Measurements from ENCODE around the gene PTTG2.
"Not testable (repeated sequence)": the region's sequence is repeated elsewhere in the genome, so short reads cannot be mapped to it uniquely, and the experiment has no call there.

Gene PTTG2

GRCh38 chr4:37973441-37973840 lies 13.2 kb downstream of the PTTG2 start:
- no peak overlapping the region for H3K4me3 Mint-ChIP-seq
- no peak overlapping the region for H3K27ac Mint-ChIP-seq
- peaks cover 5% of the 10 kb centered on the region for H3K36me3 Mint-ChIP-seq
- H3K4me1 Mint-ChIP-seq (ENCODE audit: low read depth): peaks cover 22% of the 10 kb centered on the region
- no peaks in the 10 kb centered on the region for H3K27me3 Mint-ChIP-seq
- no peaks in the 10 kb centered on the region for H3K9me3 Mint-ChIP-seq (ENCODE audit: low read depth)

- H3K36me3 Mint-ChIP-seq; H3K27ac Mint-ChIP-seq; H3K4me3 Mint-ChIP-seq; H3K9me3 Mint-ChIP-seq (ENCODE audit: low read depth); H3K27me3 Mint-ChIP-seq: not testable (repeated sequence)
- H3K4me1 Mint-ChIP-seq (ENCODE audit: low read depth): peaks cover 29% of the 10 kb centered on the region
Observed at GRCh38 chr4:37975321-37975822, 15.2 kb downstream of the PTTG2 start.

- peak overlapping the region; percentile 78 for H3K4me3 Mint-ChIP-seq
- H3K9me3 Mint-ChIP-seq (ENCODE audit: low read depth): no peaks in the 10 kb centered on the region
- peaks cover 28% of the 10 kb centered on the region for H3K4me1 Mint-ChIP-seq (ENCODE audit: low read depth)
- H3K36me3 Mint-ChIP-seq: no peaks in the 10 kb centered on the region
- H3K27ac Mint-ChIP-seq: peak overlapping the region; percentile 76
- no peaks in the 10 kb centered on the region for H3K27me3 Mint-ChIP-seq
Observed at GRCh38 chr4:37976507-37976906, 16.3 kb downstream of the PTTG2 start.

DNA sequence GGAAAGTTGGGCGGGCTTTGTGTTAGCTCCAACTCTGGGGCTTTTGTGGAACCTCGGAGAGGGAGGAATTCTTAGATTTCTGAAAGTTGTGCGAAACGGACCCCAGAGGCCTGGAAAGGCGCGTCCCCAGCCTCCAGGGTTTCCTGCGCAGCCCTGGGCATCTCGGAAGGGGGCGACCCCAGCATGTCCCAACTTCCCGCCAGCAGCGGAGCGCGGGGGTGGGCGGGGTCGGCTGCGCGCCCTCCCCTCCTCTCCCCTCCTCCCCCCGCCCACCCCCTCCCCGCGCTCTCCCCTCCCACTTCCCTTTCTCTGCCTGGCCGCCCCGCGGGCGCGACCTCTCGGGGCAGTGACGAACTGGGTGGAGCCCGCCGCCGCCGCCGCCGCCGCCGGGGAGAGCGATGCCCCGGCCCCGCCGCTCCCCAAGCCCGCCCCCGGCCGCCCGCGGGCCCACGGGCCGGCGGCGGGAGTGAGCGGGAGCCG lies 16.8 kb downstream of the PTTG2 start:
- Mint-ChIP-seq H3K27ac (peak overlapping the region; percentile 76), H3K4me1 (ENCODE audit: low read depth) (peaks cover 33% of the 10 kb centered on the region), H3K36me3 (no peaks in the 10 kb centered on the region), H3K9me3 (ENCODE audit: low read depth) (no peaks in the 10 kb centered on the region), H3K4me3 (peak overlapping the region; percentile 78), H3K27me3 (no peaks in the 10 kb centered on the region)

DNA sequence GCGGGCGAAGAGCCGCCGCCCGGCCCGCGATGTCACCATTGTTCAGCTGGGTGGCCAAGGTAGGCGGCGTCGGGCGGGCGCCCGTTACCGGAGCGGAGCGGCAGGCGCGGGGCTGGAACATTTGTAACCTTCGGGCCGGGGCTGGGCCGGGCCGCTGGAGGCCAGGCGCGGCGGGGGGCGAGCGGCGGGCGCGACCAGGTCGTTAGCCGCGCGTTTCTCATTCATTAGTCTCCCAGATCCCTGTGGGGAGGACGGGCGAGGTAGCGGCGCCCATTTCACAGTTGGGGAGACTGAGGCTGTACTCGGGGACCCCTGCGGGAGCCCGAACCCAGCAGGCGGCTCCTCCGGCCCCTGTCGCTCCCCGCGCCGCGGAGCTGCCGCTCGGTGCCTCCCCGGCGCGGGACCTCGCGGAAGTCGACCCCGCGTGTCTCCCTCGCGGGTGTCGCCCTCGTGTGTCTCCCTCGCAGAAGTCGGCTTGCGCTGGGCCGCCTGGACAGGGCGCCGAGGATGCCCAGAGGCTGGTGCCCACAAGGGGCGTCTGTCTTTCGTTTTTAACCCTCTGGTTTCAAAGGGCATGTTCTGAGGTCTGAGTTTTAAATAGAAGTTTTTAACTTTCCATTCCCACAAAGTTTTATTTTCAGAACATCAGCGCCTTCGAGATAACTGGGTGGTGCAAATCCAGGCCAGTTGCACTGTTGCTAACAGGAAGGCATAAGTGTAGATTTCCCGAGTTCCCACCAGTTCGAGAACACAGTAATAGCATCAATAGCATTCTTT lies 17.5 kb downstream of the PTTG2 start:
- H3K4me1 Mint-ChIP-seq (ENCODE audit: low read depth): peaks cover 38% of the 10 kb centered on the region
- H3K36me3 Mint-ChIP-seq: peaks cover under 1% of the 10 kb centered on the region
- H3K9me3 Mint-ChIP-seq (ENCODE audit: low read depth): no peaks in the 10 kb centered on the region
- H3K4me3 Mint-ChIP-seq: peak overlapping the region; percentile 88
- peak overlapping the region; percentile 90 for H3K27ac Mint-ChIP-seq
- H3K27me3 Mint-ChIP-seq: no peaks in the 10 kb centered on the region

GRCh38 chr4:37978248-37978924 lies 18.2 kb downstream of the PTTG2 start:
- Mint-ChIP-seq H3K27me3 (no peaks in the 10 kb centered on the region), H3K36me3 (peaks cover 2% of the 10 kb centered on the region), H3K27ac (peak overlapping the region; percentile 90), H3K4me3 (peak overlapping the region; percentile 88), H3K4me1 (ENCODE audit: low read depth) (peaks cover 37% of the 10 kb centered on the region), H3K9me3 (ENCODE audit: low read depth) (no peaks in the 10 kb centered on the region)

DNA sequence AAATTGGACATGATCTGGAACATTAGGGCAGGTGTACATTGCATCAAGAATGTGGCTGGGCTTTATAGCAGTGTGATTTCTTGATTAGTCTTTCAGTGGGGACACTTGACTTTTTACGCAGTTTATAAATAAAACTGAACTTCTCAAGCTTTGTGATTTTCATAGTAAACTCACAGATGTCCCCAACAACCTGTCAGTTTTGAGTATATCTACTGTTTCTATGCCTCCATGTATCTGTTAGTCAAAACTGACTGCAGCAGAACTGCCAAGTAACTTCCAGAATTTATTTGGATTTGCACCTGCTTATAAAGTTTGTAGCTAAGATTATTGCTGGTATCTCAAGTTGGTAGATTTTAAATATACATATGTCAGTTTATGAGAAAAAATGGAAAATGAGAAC lies 20.0 kb downstream of the PTTG2 start:
- Mint-ChIP-seq H3K4me3 (no peak overlapping the region), H3K27ac (no peak overlapping the region), H3K4me1 (ENCODE audit: low read depth) (peaks cover 45% of the 10 kb centered on the region), H3K9me3 (ENCODE audit: low read depth) (no peaks in the 10 kb centered on the region), H3K36me3 (peaks cover 2% of the 10 kb centered on the region), H3K27me3 (no peaks in the 10 kb centered on the region)

DNA sequence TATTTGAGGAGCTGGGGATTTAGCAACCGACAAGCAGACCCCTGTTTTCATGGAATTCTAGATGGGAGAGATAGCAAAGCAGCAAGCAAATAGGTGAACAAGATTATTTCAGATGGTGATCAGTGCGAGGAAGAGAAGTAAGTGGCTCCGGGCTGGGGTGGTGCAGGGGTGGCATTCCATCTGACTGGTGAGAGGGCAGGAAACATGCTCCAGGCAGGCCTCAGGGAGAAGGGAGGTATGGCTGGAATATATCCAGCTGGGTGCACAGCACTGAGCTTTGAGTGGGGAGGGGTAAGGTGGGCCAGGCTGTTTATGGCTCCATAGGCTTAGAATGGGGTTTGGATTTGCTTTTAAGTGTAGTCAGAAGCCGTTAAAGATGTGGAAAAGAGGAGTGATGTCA lies 21.2 kb downstream of the PTTG2 start:
- H3K27ac Mint-ChIP-seq: no peak overlapping the region
- H3K4me3 Mint-ChIP-seq: no peak overlapping the region
- H3K27me3 Mint-ChIP-seq: no peaks in the 10 kb centered on the region
- peaks cover 2% of the 10 kb centered on the region for H3K36me3 Mint-ChIP-seq
- H3K4me1 Mint-ChIP-seq (ENCODE audit: low read depth): peaks cover 51% of the 10 kb centered on the region
- no peaks in the 10 kb centered on the region for H3K9me3 Mint-ChIP-seq (ENCODE audit: low read depth)

GRCh38 chr4:37981844-37982720 lies 21.9 kb downstream of the PTTG2 start:
- no peak overlapping the region for H3K27ac Mint-ChIP-seq

DNA sequence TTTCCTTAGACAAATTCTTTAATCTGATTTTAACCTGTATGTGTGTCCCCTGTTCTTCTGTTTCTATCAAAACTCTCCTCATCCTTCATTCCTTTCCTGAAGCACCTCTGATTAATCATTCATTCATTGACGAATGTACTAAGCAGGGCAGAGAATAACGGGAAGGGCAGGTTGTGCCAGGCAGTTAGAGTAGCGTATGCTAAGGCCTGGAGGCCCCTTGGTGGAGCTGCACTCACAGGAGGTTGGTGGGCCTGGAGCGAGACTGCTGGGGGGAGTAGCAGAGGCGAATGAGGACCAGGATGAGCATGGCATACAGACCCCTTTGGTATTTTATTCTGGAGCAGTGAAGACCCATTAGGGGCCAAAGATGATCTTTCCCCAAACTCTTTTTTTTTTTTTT lies 22.5 kb downstream of the PTTG2 start:
- H3K4me1 Mint-ChIP-seq (ENCODE audit: low read depth): peaks cover 51% of the 10 kb centered on the region
- no peak overlapping the region for H3K27ac Mint-ChIP-seq
- no peaks in the 10 kb centered on the region for H3K27me3 Mint-ChIP-seq
- peaks cover 2% of the 10 kb centered on the region for H3K36me3 Mint-ChIP-seq
- no peak overlapping the region for H3K4me3 Mint-ChIP-seq
- no peaks in the 10 kb centered on the region for H3K9me3 Mint-ChIP-seq (ENCODE audit: low read depth)

More at GRCh38 chr4:37981844-37982720, 21.9 kb downstream of the PTTG2 start:
- Mint-ChIP-seq H3K36me3 (peaks cover 2% of the 10 kb centered on the region), H3K4me1 (ENCODE audit: low read depth) (peaks cover 51% of the 10 kb centered on the region), H3K9me3 (ENCODE audit: low read depth) (no peaks in the 10 kb centered on the region), H3K4me3 (no peak overlapping the region), H3K27me3 (no peaks in the 10 kb centered on the region)

DNA sequence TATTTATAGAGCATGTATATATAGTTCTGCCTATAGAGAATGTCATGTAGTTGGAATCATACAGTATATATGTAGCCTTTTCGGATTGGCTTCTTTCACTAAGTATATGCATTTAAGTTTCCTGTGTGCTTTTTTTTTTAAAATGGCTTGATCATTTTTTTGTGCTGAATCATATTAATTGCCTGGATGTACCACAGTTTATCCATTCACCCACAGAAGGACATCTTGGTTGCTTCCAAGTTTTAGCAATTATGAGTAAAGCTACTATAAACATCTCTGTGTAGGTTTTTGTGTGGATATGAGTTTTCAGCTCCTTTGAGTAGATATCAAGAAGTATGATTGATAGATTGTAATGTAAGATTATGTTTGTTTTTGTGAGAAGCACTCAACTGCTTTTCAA lies 23.8 kb downstream of the PTTG2 start:
- Mint-ChIP-seq H3K27me3 (no peaks in the 10 kb centered on the region), H3K4me1 (ENCODE audit: low read depth) (peaks cover 43% of the 10 kb centered on the region), H3K36me3 (peaks cover 7% of the 10 kb centered on the region), H3K4me3 (no peak overlapping the region), H3K27ac (no peak overlapping the region), H3K9me3 (ENCODE audit: low read depth) (no peaks in the 10 kb centered on the region)

GRCh38 chr4:37985730-37986275 lies 25.6 kb downstream of the PTTG2 start:
- Mint-ChIP-seq H3K4me1 (ENCODE audit: low read depth) (peaks cover 35% of the 10 kb centered on the region), H3K27me3 (no peaks in the 10 kb centered on the region), H3K27ac (no peak overlapping the region), H3K36me3 (peaks cover 7% of the 10 kb centered on the region), H3K9me3 (ENCODE audit: low read depth) (no peaks in the 10 kb centered on the region), H3K4me3 (no peak overlapping the region)

- Mint-ChIP-seq H3K27me3 (no peaks in the 10 kb centered on the region), H3K9me3 (ENCODE audit: low read depth) (no peaks in the 10 kb centered on the region), H3K36me3 (peaks cover 9% of the 10 kb centered on the region), H3K4me3 (no peak overlapping the region), H3K27ac (no peak overlapping the region), H3K4me1 (ENCODE audit: low read depth) (peaks cover 24% of the 10 kb centered on the region)
Observed at GRCh38 chr4:37988670-37989069, 28.5 kb downstream of the PTTG2 start.

DNA sequence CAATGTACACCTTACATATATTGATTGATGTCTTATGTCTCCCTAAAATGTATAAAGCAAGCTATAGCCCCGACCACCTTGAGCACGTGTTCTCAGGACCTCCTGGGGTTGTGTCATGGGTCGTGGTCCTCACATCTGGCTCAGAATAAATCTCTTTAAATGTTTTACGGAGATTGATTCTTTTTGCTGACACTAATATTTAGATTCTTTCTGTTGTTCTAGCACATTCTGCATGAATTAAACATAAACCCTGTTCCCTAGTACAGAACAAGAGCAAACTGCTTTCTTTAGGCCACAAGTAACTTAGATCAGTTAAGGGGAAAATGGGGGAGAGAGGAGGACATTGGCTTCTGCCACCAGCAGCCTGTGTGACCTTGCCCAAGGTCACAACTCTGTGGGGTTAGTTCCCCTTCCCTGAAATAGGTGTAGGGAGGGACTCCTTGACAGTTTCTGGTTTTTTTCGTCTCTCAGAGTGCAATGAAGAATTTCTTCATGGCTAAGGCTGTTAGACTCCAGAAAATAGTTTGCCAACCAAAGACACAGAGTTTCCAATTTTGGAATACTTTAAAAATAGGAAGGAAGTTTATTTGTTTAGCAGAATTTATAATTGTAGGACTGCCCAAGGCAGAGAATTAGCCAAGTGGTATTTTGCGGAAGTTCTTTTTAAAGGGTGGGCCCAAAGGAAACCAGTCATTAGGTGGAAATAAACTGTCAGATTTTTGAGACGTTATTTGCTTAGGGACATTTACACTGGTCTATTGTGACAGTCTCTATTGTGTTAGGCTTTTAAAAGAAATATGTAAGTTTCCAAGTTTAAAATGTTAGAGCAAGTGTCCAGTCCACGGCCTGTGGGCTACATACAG lies 29.4 kb downstream of the PTTG2 start:
- H3K4me1 Mint-ChIP-seq (ENCODE audit: low read depth): peaks cover 22% of the 10 kb centered on the region

More for the DNA sequence above, 29.4 kb downstream of the PTTG2 start:
- no peak overlapping the region for H3K27ac Mint-ChIP-seq
- H3K36me3 Mint-ChIP-seq: peaks cover 9% of the 10 kb centered on the region
- no peaks in the 10 kb centered on the region for H3K27me3 Mint-ChIP-seq
- H3K9me3 Mint-ChIP-seq (ENCODE audit: low read depth): no peaks in the 10 kb centered on the region
- no peak overlapping the region for H3K4me3 Mint-ChIP-seq

All from activated naive CD8-positive, alpha-beta T cell (primary cell).